Lower leg skin (tissue), 4 donors: ENCODE results near the gene RASL12. TPM values are rescaled to one million over a fixed set of nuclear protein-coding genes. Genes with fewer than 3 reads are reported as not detected.

Source experiments
- DNase-seq, 2 donors: peaks; one replicate each; pipeline ENCODE4 v3.0.0-alpha.2; 2019; ENCODE audit warnings: low spot score in 2 of 2
- H3K4me3 ChIP-seq: fragments of 200-600 bp; sonication (generic); 2 replicates; pipeline ENCODE4 v1.5.1; 2017; ENCODE audit warnings: mild to moderate bottlenecking, low read depth; ENCODE audit not compliant: poor library complexity, severe bottlenecking
- CTCF ChIP-seq, 3 donors: fragments of 450-650 bp; IDR thresholded peaks; one replicate each; pipeline ENCODE4 v1.5.1; 2016; ENCODE audit warnings: antibody characterized with exemption in 3 of 3, mild to moderate bottlenecking in 3 of 3, moderate library complexity in 2 of 3
- POLR2A ChIP-seq, 2 donors: fragments of 450-650 bp; IDR thresholded peaks; one replicate each; pipeline ENCODE4 v1.6.1; 2016 to 2017; ENCODE audit warnings: antibody characterized with exemption in 2 of 2, mild to moderate bottlenecking in 1 of 2, moderate library complexity in 1 of 2
- WGBS, 2 donors: methylation state at CpG; one replicate each; pipeline ENCODE4 v1.1.5; 2018; 5-methylcytosine and 5-hydroxymethylcytosine counted together
- intact Hi-C: fragments of 100-400 bp; cut with DNase I; formaldehyde crosslinking; loops from one replicate; pipeline ENCODE4 v1.15.0; 2023; ENCODE audit warnings: low total_unique reads
- total RNA-seq, 4 donors: library from RNA; depleted of rRNA; stranded (reverse); fragments of >200 nt; gene quantifications; one replicate each; pipeline ENCODE4 v1.1.0, GENCODE V29; 2016

Gene RASL12
- total RNA-seq, 4 donors from 2014 or later: 1.7 to 18.9 (median 7.7) TPM

GRCh38 chr15:65088643-65089021 lies 20.8 kb upstream of the RASL12 start:
- 46 to 69% methylated on average over 6 of the region's 6 CpGs for WGBS, 2 donors

GRCh38 chr15:65087873-65088642 lies 20.3 kb upstream of the RASL12 start:
- H3K4me3 ChIP-seq: no peak overlapping the region
- intact Hi-C loops: no loop called here
- 29 to 40% methylated on average over 12 to 13 of the region's 13 CpGs for WGBS, 2 donors
- TF ChIP-seq POLR2A (IDR thresholded peaks at IDR 0.05): no peak
- no peak for TF ChIP-seq CTCF (IDR thresholded peaks at IDR 0.05)
- DNase-seq: no peak

More at GRCh38 chr15:65088643-65089021, 20.8 kb upstream of the RASL12 start:
- intact Hi-C loops: no loop called here
- H3K4me3 ChIP-seq: no peak overlapping the region
- TF ChIP-seq POLR2A (IDR thresholded peaks at IDR 0.05) (no peak), CTCF (IDR thresholded peaks at IDR 0.05) (no peak)
- no peak for DNase-seq

- TF ChIP-seq CTCF (IDR thresholded peaks at IDR 0.05): no peak
- no peak for TF ChIP-seq POLR2A (IDR thresholded peaks at IDR 0.05)
- WGBS, 2 donors: 42 to 51% methylated on average over 3 of the region's 3 CpGs
- no peak overlapping the region for H3K4me3 ChIP-seq
- intact Hi-C loops: no loop called here
- no peak for DNase-seq
Measured at GRCh38 chr15:65087411-65087810, 19.6 kb upstream of the RASL12 start.

- intact Hi-C loops: no loop called here
- H3K4me3 ChIP-seq: no peak overlapping the region
- 57 to 66% methylated on average over 4 to 6 of the region's 6 CpGs for WGBS, 2 donors
- DNase-seq: no peak
- TF ChIP-seq POLR2A (IDR thresholded peaks at IDR 0.05) (no peak), CTCF (IDR thresholded peaks at IDR 0.05) (no peak)
Measured at GRCh38 chr15:65086680-65087111, 18.9 kb upstream of the RASL12 start.

GRCh38 chr15:65085990-65086679 lies 18.3 kb upstream of the RASL12 start:
- TF ChIP-seq POLR2A (IDR thresholded peaks at IDR 0.05) (no peak), CTCF (IDR thresholded peaks at IDR 0.05) (no peak)
- intact Hi-C loops: no loop called here
- DNase-seq: no peak
- WGBS, 2 donors: 71 to 79% methylated on average over 6 of the region's 6 CpGs
- H3K4me3 ChIP-seq: no peak overlapping the region
